T follicular helper cell (primary cell): Measurements from ENCODE around the gene TRIM22.

ENCODE experiments used
- DNase-seq: peaks from one replicate; pipeline ENCODE4 v3.0.0-alpha.2; 2020; ENCODE audit warnings: low read depth

Gene TRIM22

GRCh38 chr11:5738431-5738830, 48.8 kb downstream of the TRIM22 start:
- no peak for DNase-seq

DNA sequence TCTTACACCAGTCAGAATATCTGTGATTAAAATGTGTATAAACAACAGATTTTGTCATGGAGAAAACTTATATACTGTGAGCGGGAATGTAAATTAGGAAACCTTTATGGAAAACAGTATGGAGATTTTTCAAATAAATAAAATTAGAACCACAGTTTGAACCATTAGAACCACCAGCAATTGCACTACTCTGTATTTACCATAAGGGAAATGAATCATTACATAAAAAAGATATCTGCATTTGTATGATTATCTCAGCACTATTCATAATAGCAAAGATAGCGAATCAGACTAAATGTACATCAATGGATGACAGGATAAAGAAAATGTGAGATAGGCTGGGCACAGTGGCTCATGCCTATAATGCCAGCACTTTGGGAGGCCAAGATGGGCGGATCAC, 57.0 kb downstream of the TRIM22 start:
- no peak for DNase-seq

GRCh38 chr11:5749836-5750235, 60.2 kb downstream of the TRIM22 start:
- DNase-seq, result no peak

DNA sequence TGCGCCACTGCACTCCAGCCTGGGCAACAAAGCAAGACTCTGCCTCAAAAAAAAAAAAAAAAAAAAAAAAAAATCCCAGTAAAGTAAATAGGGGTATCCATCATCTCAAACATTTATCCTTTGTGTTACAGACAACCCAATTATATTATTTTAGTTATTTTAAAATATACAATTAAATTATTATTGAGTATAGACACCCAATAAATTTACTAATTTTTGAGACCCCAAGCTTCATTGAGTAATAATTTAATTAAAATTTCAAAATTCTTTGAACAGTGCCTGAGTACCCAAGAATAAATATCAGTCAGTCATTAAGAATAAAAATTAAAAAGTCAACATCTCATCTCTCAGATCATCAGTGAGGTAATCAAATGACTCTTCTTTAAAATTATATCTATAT, 64.4 kb downstream of the TRIM22 start, which contains the start of gene OR52N4:
OR52N4 (plus strand) TSS at position 301 of the 400 bp plus-strand sequence. CDS start 498 bp downstream, outside the sequence.
- no peak for DNase-seq
